Erythroblast (primary cell): ENCODE results near the gene ARMS2.

Experiments
- GATA1 ChIP-seq: IDR thresholded peaks from 2 replicates; pipeline ENCODE4 v1.6.1; 2011; ENCODE audit warnings: low read depth, mild to moderate bottlenecking, control low read depth, low read length, moderate library complexity
- POLR2A ChIP-seq: IDR thresholded peaks from 2 replicates; pipeline ENCODE4 v1.6.1; 2011; ENCODE audit warnings: mild to moderate bottlenecking, low read length

DNA sequence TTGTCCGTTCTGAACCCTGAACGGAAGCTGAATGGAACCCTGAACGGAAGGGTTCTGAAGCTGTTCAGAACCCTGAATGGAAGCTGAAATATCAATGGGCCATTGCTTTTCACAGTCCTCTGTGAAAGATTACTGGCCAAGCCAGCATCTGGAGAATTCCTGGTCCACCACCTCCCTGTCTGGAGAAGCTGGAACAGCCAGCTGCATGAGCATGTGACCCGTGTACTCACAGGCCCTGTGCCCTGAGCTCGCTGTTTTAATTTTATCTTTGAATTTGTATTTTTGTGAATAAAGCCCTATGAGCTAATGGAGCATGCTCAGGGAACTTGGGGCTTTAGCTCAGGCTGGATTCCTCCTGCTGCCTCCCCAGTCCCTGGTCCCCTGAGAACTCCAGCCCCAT is 44.1 kb downstream of the ARMS2 start:
- TF ChIP-seq POLR2A (no peak), GATA1 (no peak)
